GM23338 (cell line): ENCODE data around the gene SIRPB1. TPM values are rescaled to one million over a fixed set of nuclear protein-coding genes. Genes with fewer than 3 reads are reported as not detected.

Experiments
- ATAC-seq: fragments of 200-7000 bp; cut with Tn5 transposase; 3 replicates; pipeline ENCODE4 v1.9.1; 2020
- DNase-seq: peaks from one replicate; pipeline ENCODE4 v3.0.0-alpha.2; 2015; ENCODE audit warnings: low spot score
- H2AFZ ChIP-seq: fragments of 200-600 bp; sonication (generic); 2 replicates; pipeline ENCODE4 v1.8.0; 2016; ENCODE audit warnings: antibody characterized with exemption, mild to moderate bottlenecking, moderate library complexity
- H3F3A ChIP-seq: fragments of 200-600 bp; sonication (generic); replicated peaks from 2 replicates; pipeline ENCODE4 v1.8.0; 2017; ENCODE audit warnings: antibody characterized with exemption, mixed run types, low read depth
- H3K27ac ChIP-seq: fragments of 200-600 bp; sonication (generic); 2 replicates; pipeline ENCODE4 v1.6.1; 2016; ENCODE audit warnings: low read depth
- H3K27me3 ChIP-seq: fragments of 200-600 bp; sonication (generic); 2 replicates; pipeline ENCODE4 v1.8.0; 2016; ENCODE audit warnings: mild to moderate bottlenecking, mixed run types, moderate library complexity; ENCODE audit not compliant: insufficient read depth
- H3K36me3 ChIP-seq: fragments of 200-600 bp; sonication (generic); 2 replicates; pipeline ENCODE4 v1.8.0; 2016; ENCODE audit warnings: mild to moderate bottlenecking; ENCODE audit not compliant: insufficient read depth
- H3K4me1 ChIP-seq: fragments of 200-600 bp; sonication (generic); 2 replicates; pipeline ENCODE4 v1.8.0; 2016; ENCODE audit warnings: mild to moderate bottlenecking, moderate library complexity; ENCODE audit not compliant: insufficient read depth
- H3K4me2 ChIP-seq: fragments of 200-600 bp; sonication (generic); 2 replicates; pipeline ENCODE4 v1.7.1; 2017; ENCODE audit warnings: mixed run types
- H3K4me3 ChIP-seq: fragments of 200-600 bp; sonication (generic); 2 replicates; pipeline ENCODE4 v1.6.1; 2016; ENCODE audit warnings: mixed run types
- H3K79me2 ChIP-seq: fragments of 200-600 bp; sonication (generic); replicated peaks from 2 replicates; pipeline ENCODE4 v1.8.0; 2017; ENCODE audit warnings: mild to moderate bottlenecking; ENCODE audit not compliant: insufficient read depth
- H3K9me2 ChIP-seq: fragments of 200-600 bp; sonication (generic); 2 replicates; pipeline ENCODE4 v1.8.0; 2017; ENCODE audit not compliant: insufficient read depth
- H4K20me1 ChIP-seq: fragments of 200-600 bp; sonication (generic); replicated peaks from 2 replicates; pipeline ENCODE4 v1.8.0; 2017; ENCODE audit warnings: mild to moderate bottlenecking; ENCODE audit not compliant: insufficient read depth
- H3K27ac Mint-ChIP-seq: 2 replicates; pipeline ENCODE4 v1.8.0; 2020; ENCODE audit warnings: inconsistent platforms, mild to moderate bottlenecking, moderate library complexity, mixed read lengths
- H3K27me3 Mint-ChIP-seq: 3 replicates; pipeline ENCODE4 v1.8.0; 2022; ENCODE audit warnings: low read depth, mild to moderate bottlenecking, moderate library complexity, mixed read lengths, inconsistent platforms; ENCODE audit not compliant: insufficient read depth, poor library complexity
- H3K36me3 Mint-ChIP-seq: 3 replicates; pipeline ENCODE4 v1.8.0; 2021; ENCODE audit warnings: low read depth, mild to moderate bottlenecking, inconsistent platforms, moderate library complexity, mixed read lengths
- H3K4me1 Mint-ChIP-seq: 3 replicates; pipeline ENCODE4 v1.8.0; 2020; ENCODE audit warnings: mild to moderate bottlenecking, inconsistent platforms, mixed read lengths
- H3K4me3 Mint-ChIP-seq: 3 replicates; pipeline ENCODE4 v1.8.0; 2021; ENCODE audit warnings: moderate library complexity, mild to moderate bottlenecking, inconsistent platforms, mixed read lengths
- H3K9me3 Mint-ChIP-seq: 3 replicates; pipeline ENCODE4 v1.8.0; 2020; ENCODE audit warnings: moderate library complexity, mild to moderate bottlenecking, inconsistent platforms, mixed read lengths
- CREB1 ChIP-seq: fragments of 250-450 bp; sonication (Bioruptor Pico); IDR thresholded peaks from 2 replicates; pipeline ENCODE4 v1.5.0; 2020; ENCODE audit warnings: low read depth, mild to moderate bottlenecking, moderate library complexity
- CTCF ChIP-seq, 2 experiments: fragments of 200-600 bp in 1 of 2; sonication (generic) in 1 of 2; conservative IDR thresholded peaks; 2 replicates each; pipeline versions ENCODE4 v1.5.1 to v1.6.1; 2016 to 2017; ENCODE audit warnings: antibody characterized with exemption in 2 of 2, low read depth in 2 of 2, mild to moderate bottlenecking in 2 of 2, moderate library complexity in 1 of 2
- EZH2 ChIP-seq: fragments of 200-600 bp; sonication (generic); IDR thresholded peaks from one replicate; pipeline ENCODE4 v1.8.0; 2017; ENCODE audit warnings: antibody characterized with exemption, mild to moderate bottlenecking, low read depth; ENCODE audit not compliant: unreplicated experiment
- EZH2phosphoT487 ChIP-seq: fragments of 200-600 bp; sonication (generic); IDR thresholded peaks from one replicate; pipeline ENCODE4 v1.8.1; 2018; ENCODE audit warnings: antibody characterized with exemption; ENCODE audit not compliant: unreplicated experiment
- JUNB ChIP-seq: IDR thresholded peaks from one replicate; pipeline ENCODE4 v1.6.1; 2016; ENCODE audit warnings: antibody characterized with exemption; ENCODE audit not compliant: unreplicated experiment
- NANOG ChIP-seq: IDR thresholded peaks from 2 replicates; pipeline ENCODE4 v1.6.1; 2016; ENCODE audit warnings: antibody characterized with exemption, borderline replicate concordance
- POLR2AphosphoS5 ChIP-seq: IDR thresholded peaks from 2 replicates; pipeline ENCODE4 v1.6.1; 2016; ENCODE audit warnings: antibody characterized with exemption, low read depth
- STAT1 ChIP-seq: IDR thresholded peaks from one replicate; pipeline ENCODE4 v1.6.1; 2016; ENCODE audit warnings: antibody characterized with exemption; ENCODE audit not compliant: unreplicated experiment
- ZNF114 ChIP-seq: fragments of 250-450 bp; sonication (Bioruptor Pico); IDR thresholded peaks from 2 replicates; pipeline ENCODE4 v1.5.0; 2020; ENCODE audit warnings: mild to moderate bottlenecking, moderate library complexity
- ZNF331 ChIP-seq: fragments of 250-450 bp; sonication (Bioruptor Pico); IDR thresholded peaks from 2 replicates; pipeline ENCODE4 v1.5.0; 2020; ENCODE audit warnings: low read depth, mild to moderate bottlenecking, moderate library complexity
- ZNF462 ChIP-seq: fragments of 250-450 bp; sonication (Bioruptor Pico); IDR thresholded peaks from 2 replicates; pipeline ENCODE4 v1.5.0; 2020; ENCODE audit warnings: mild to moderate bottlenecking, moderate library complexity
- polyA plus RNA-seq: library from polyadenylated mRNA; unstranded; fragments of >200 nt; fragmentation: Nextera tagmentation; extraction: Ambion mirVana; gene quantifications from 2 replicates; pipeline ENCODE4 v1.2.1, GENCODE V29; 2016
- total RNA-seq: library from RNA; depleted of rRNA; stranded (reverse); fragments of >200 nt; shearing (Covaris generic); gene quantifications from 2 replicates; pipeline ENCODE4 v1.2.3, GENCODE V29; 2014
- TF ChIP-seq, protein P1 (sequence below): IDR thresholded peaks from one replicate; pipeline ENCODE4 v1.6.1; 2018; ENCODE audit warnings: antibody characterized with exemption; ENCODE audit not compliant: unreplicated experiment
- TF ChIP-seq, protein P2 (sequence below): IDR thresholded peaks from 2 replicates; pipeline ENCODE4 v1.6.1; 2016; ENCODE audit warnings: antibody characterized with exemption

Gene SIRPB1
- total and polyA plus RNA-seq, 2 experiments from 2014 or later = not detected

GRCh38 chr20:1587781-1588532, 31.9 kb downstream of the SIRPB1 start:
- Histone ChIP-seq H3K27me3 (no peaks in the 10 kb centered on the region), H3K27ac (no peak overlapping the region), H3K4me2 (no peak overlapping the region), H3K4me1 (no peaks in the 10 kb centered on the region), H3K36me3 (no peaks in the 10 kb centered on the region), H2AFZ (no peak overlapping the region), H3F3A (no peaks in the 10 kb centered on the region), H3K4me3 (no peak overlapping the region), H4K20me1 (no peaks in the 10 kb centered on the region), H3K9me2 (no peaks in the 10 kb centered on the region), H3K79me2 (no peaks in the 10 kb centered on the region)
- ATAC-seq = no peak
- H3K4me1 Mint-ChIP-seq = no peaks in the 10 kb centered on the region
- H3K36me3 Mint-ChIP-seq = no peaks in the 10 kb centered on the region
- H3K27me3 Mint-ChIP-seq = no peaks in the 10 kb centered on the region
- no peak for DNase-seq
- no peak overlapping the region for H3K27ac Mint-ChIP-seq
- TF ChIP-seq, protein P1, sequence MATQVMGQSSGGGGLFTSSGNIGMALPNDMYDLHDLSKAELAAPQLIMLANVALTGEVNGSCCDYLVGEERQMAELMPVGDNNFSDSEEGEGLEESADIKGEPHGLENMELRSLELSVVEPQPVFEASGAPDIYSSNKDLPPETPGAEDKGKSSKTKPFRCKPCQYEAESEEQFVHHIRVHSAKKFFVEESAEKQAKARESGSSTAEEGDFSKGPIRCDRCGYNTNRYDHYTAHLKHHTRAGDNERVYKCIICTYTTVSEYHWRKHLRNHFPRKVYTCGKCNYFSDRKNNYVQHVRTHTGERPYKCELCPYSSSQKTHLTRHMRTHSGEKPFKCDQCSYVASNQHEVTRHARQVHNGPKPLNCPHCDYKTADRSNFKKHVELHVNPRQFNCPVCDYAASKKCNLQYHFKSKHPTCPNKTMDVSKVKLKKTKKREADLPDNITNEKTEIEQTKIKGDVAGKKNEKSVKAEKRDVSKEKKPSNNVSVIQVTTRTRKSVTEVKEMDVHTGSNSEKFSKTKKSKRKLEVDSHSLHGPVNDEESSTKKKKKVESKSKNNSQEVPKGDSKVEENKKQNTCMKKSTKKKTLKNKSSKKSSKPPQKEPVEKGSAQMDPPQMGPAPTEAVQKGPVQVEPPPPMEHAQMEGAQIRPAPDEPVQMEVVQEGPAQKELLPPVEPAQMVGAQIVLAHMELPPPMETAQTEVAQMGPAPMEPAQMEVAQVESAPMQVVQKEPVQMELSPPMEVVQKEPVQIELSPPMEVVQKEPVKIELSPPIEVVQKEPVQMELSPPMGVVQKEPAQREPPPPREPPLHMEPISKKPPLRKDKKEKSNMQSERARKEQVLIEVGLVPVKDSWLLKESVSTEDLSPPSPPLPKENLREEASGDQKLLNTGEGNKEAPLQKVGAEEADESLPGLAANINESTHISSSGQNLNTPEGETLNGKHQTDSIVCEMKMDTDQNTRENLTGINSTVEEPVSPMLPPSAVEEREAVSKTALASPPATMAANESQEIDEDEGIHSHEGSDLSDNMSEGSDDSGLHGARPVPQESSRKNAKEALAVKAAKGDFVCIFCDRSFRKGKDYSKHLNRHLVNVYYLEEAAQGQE = no peak
- TF ChIP-seq STAT1 = no peak
- no peak for TF ChIP-seq ZNF114 (CRISPR knock-in tag)
- no peak for TF ChIP-seq EZH2phosphoT487
- TF ChIP-seq CREB1 (CRISPR knock-in tag) = no peak
- no peak for TF ChIP-seq NANOG
- TF ChIP-seq JUNB = no peak
- TF ChIP-seq ZNF462 (CRISPR knock-in tag) = no peak
- no peak for TF ChIP-seq EZH2
- TF ChIP-seq ZNF331 (CRISPR knock-in tag) = no peak
- TF ChIP-seq, protein P2, sequence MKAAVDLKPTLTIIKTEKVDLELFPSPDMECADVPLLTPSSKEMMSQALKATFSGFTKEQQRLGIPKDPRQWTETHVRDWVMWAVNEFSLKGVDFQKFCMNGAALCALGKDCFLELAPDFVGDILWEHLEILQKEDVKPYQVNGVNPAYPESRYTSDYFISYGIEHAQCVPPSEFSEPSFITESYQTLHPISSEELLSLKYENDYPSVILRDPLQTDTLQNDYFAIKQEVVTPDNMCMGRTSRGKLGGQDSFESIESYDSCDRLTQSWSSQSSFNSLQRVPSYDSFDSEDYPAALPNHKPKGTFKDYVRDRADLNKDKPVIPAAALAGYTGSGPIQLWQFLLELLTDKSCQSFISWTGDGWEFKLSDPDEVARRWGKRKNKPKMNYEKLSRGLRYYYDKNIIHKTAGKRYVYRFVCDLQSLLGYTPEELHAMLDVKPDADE = no peak
- no peak for TF ChIP-seq POLR2AphosphoS5
- TF ChIP-seq CTCF (conservative IDR thresholded peaks at IDR 0.05; ENCODE audit: low read depth in 2 of 2) = no peak
- no peaks in the 10 kb centered on the region for H3K9me3 Mint-ChIP-seq
- no peak overlapping the region for H3K4me3 Mint-ChIP-seq
